ENCODE results near the gene SYNE2.

DNA sequence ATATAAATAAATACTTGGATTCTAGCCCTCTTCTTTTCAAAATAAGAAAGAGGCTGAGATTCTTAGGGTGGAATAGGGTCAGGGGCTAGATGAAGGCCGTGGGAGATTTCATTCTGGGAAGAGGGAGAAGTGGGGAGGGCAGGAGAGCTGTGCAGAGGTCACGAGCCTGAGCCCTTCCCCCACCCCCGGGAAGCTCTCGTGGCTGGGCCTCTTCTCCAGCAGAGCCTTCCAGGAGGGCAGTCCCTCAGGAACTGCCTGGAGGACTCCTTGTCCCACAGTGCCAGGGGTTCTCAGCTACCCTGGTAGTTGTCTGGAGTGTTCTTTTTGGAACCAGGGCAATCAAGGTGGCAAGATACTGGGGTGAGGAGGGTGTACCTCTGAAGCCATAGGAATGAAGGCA is 347.4 kb downstream of the SYNE2 start:
- TF ChIP-seq, protein P1, sequence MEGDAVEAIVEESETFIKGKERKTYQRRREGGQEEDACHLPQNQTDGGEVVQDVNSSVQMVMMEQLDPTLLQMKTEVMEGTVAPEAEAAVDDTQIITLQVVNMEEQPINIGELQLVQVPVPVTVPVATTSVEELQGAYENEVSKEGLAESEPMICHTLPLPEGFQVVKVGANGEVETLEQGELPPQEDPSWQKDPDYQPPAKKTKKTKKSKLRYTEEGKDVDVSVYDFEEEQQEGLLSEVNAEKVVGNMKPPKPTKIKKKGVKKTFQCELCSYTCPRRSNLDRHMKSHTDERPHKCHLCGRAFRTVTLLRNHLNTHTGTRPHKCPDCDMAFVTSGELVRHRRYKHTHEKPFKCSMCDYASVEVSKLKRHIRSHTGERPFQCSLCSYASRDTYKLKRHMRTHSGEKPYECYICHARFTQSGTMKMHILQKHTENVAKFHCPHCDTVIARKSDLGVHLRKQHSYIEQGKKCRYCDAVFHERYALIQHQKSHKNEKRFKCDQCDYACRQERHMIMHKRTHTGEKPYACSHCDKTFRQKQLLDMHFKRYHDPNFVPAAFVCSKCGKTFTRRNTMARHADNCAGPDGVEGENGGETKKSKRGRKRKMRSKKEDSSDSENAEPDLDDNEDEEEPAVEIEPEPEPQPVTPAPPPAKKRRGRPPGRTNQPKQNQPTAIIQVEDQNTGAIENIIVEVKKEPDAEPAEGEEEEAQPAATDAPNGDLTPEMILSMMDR (conservative IDR thresholded peaks at IDR 0.05; ENCODE audit: low read length) = no peak
- no peak for TF ChIP-seq EZH2phosphoT487 (IDR thresholded peaks at IDR 0.05; ENCODE audit: borderline replicate concordance, low read depth, low read length)
